OCI-LY3 (cell line): ENCODE results near the gene MRAS.

Source experiments
- CTCF ChIP-seq: fragments of 200-600, 300-600 bp; sonication (generic); IDR thresholded peaks from 2 replicates; pipeline ENCODE4 v1.5.1; 2014; ENCODE audit warnings: antibody characterized with exemption, low read length, low read depth
- EZH2phosphoT487 ChIP-seq: fragments of 200-600 bp; shearing (Covaris generic); IDR thresholded peaks from 2 replicates; pipeline ENCODE4 v1.6.1; 2018; ENCODE audit warnings: antibody characterized with exemption, mixed run types, low read depth

DNA sequence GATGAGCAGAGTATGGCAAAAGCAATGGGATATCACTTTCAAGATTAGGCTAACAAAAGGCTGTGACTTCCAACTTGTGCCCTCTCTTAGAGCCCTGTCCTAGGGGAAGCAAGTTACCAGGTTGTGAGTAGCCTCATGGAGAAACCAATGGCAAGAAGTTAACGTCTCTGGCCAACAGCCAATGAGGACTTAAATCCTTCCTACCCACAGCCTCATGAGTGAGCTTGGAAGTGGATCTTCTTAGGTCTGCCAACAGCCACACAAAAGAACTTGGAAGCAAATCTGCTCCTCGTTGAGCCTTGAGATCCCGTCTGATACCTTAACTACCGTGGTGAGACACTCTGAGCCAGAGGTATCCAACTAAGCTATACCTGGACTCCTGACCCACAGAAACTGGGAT lies 24.4 kb upstream of the MRAS start:
- TF ChIP-seq CTCF (no peak), EZH2phosphoT487 (no peak)
